GM18868 (cell line): Measurements from ENCODE around the gene TREX2.

ENCODE experiments used
- ATAC-seq: cut with Tn5 transposase; IDR thresholded peaks from one replicate; pipeline ENCODE4 v1.9.1; 2021; ENCODE audit warnings: mild to moderate bottlenecking, moderate library complexity; ENCODE audit not compliant: unreplicated experiment

Gene TREX2

GRCh38 chrX:153440556-153441135 lies 5.2 kb downstream of the TREX2 start:
- ATAC-seq, result no peak

GRCh38 chrX:153439977-153440376 lies 5.9 kb downstream of the TREX2 start:
- ATAC-seq, result no peak

GRCh38 chrX:153438532-153438931 lies 7.3 kb downstream of the TREX2 start:
- no peak for ATAC-seq

GRCh38 chrX:153435845-153436244 lies 10.0 kb downstream of the TREX2 start:
- ATAC-seq, result no peak

GRCh38 chrX:153434801-153435200 lies 11.1 kb downstream of the TREX2 start:
- ATAC-seq, result no peak

GRCh38 chrX:153433781-153434285 lies 12.0 kb downstream of the TREX2 start:
- ATAC-seq, result no peak

GRCh38 chrX:153433161-153433680 lies 12.6 kb downstream of the TREX2 start:
- no peak for ATAC-seq

GRCh38 chrX:153430796-153431195 lies 15.1 kb downstream of the TREX2 start:
- no peak for ATAC-seq

- no peak for ATAC-seq
Measured at GRCh38 chrX:153426204-153426603, 19.7 kb downstream of the TREX2 start.

- no peak for ATAC-seq
Measured at GRCh38 chrX:153423652-153424051, 22.2 kb downstream of the TREX2 start.

- ATAC-seq, result no peak
Measured at GRCh38 chrX:153421856-153422255, 24.0 kb downstream of the TREX2 start.

GRCh38 chrX:153420851-153421599 lies 24.8 kb downstream of the TREX2 start:
- no peak for ATAC-seq

GRCh38 chrX:153417637-153418036 lies 28.2 kb downstream of the TREX2 start:
- no peak for ATAC-seq

- no peak for ATAC-seq
Measured at GRCh38 chrX:153416781-153417450, 28.9 kb downstream of the TREX2 start.

- no peak for ATAC-seq
Measured at GRCh38 chrX:153414856-153415510, 30.9 kb downstream of the TREX2 start.

- ATAC-seq, result no peak
Measured at GRCh38 chrX:153413731-153414130, 32.1 kb downstream of the TREX2 start.

- ATAC-seq, result no peak
Measured at GRCh38 chrX:153412746-153413720, 32.8 kb downstream of the TREX2 start.

GRCh38 chrX:153411988-153412574 lies 33.8 kb downstream of the TREX2 start:
- no peak for ATAC-seq

- peak; percentile 78 for ATAC-seq
Measured at GRCh38 chrX:153411255-153411987, 34.4 kb downstream of the TREX2 start, which contains the start of gene ZFP92. Gene ZFP92, plus strand, starts transcription at chrX:153411472. Its CDS starts 6,851 bp downstream, at chrX:153418323.
